GM19463 (cell line): ENCODE measurements around the gene MAPKAPK5.
"Not testable (repeated sequence)": the region's sequence is repeated elsewhere in the genome, so short reads cannot be mapped to it uniquely, and the experiment has no call there.

Experiments used
- ATAC-seq: cut with Tn5 transposase; IDR thresholded peaks from one replicate; pipeline ENCODE4 v1.9.1; 2021; ENCODE audit warnings: mild to moderate bottlenecking, moderate library complexity; ENCODE audit not compliant: unreplicated experiment

MAPKAPK5 gene

GRCh38 chr12:111826992-111827391 lies 15.0 kb upstream of the MAPKAPK5 start:
- ATAC-seq, result no peak

DNA sequence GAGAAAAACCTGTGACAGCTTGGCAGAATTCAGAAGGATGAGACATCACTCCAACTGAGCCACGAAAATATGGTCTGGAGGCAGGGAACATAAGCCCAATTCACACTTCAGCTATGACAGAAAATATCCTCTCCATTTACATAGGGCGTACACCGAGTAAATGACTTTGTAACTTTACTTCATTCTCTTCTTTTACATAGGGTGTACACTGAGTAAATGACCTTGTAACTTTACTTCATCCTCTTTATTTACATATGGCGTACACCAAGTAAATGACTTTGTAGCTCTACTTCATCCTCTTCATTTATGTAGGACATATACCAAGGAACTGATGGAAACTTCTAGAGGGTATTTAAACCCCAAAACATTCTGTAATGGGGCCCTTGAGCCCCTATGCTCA lies 14.1 kb upstream of the MAPKAPK5 start:
- no peak for ATAC-seq

DNA sequence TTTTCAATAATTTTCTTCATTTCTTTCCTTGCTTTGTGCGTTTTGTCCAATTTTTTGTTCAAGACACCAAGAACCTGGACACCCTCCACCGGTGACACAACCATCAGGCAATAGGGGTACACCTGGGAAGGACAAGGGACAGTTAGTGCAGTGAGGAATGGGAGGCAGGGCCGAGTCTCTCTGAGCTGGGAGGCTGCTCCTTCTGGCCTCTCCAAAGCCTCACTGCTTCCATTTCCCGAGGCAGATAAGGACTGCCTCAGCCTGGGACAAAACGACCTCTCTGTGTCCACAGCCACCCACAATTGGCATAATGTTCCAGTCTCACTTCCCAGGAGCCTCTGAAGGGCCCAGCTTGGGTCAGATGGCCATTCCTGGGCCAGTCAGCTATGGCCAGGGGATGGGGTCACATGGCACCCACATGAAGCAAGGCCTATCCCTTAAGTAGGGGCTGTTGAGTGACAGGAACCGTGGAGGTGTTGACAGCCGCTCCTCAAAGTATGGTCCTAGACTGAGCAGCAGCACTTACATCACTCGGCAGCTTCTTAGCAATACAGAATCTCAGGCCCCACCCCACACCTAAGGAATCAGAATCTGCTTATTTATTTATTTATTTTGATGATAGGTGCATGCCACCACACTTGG lies 13.6 kb upstream of the MAPKAPK5 start:
- no peak for ATAC-seq

GRCh38 chr12:111829635-111830034 lies 12.4 kb upstream of the MAPKAPK5 start:
- not testable (repeated sequence) for ATAC-seq

- not testable (repeated sequence) for ATAC-seq
Observed at GRCh38 chr12:111834740-111835386, 7.2 kb upstream of the MAPKAPK5 start.

DNA sequence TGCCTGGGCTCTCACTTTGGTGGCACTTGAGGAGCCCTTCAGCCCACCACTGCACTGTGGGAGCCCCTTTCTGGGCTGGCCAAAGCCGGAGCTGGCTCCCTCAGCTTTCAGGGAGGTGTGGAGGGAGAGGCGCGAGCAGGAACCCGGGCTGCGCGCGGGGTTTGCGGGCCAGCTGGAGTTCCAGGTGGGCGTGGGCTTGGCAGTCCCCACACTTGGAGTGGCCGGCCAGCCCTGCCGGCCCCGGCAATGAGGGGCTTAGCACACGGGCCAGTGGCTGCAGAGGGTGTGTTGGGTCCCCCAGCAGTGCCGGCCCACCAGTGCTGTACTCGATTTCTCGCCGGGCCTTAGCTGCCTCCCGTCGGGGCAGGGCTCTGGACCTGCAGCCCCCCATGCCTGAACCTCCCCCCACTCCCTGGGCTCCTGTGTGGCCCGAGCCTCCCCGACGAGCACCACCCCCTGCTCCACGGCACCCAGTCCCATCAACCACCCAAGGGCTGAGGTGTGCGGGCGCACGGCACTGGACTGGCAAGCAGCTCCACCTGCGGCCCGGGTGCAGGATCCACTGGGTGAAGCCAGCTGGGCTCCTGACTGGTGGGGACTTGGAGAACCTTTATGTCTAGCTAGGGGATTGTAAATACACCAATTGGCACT lies 6.4 kb upstream of the MAPKAPK5 start:
- not testable (repeated sequence) for ATAC-seq

DNA sequence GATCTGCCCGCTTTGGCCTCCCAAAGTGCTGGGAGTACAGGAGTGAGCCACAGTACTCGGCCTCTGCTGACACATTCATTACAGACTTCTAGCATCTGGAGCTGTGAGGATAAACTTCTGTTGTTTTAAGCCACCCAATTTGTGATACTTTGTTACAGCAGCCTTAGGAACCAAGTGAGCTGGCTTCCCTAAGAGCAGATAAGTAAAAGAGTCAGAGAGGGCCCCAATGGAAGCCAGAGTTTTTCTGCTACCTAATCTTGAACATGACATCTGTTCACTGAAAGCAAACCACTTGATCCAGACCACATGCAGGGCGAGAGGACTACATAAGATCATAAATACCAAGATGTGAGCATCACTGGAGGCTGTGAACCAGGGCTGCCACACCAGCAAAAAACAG lies 3.7 kb upstream of the MAPKAPK5 start:
- ATAC-seq, result no peak

DNA sequence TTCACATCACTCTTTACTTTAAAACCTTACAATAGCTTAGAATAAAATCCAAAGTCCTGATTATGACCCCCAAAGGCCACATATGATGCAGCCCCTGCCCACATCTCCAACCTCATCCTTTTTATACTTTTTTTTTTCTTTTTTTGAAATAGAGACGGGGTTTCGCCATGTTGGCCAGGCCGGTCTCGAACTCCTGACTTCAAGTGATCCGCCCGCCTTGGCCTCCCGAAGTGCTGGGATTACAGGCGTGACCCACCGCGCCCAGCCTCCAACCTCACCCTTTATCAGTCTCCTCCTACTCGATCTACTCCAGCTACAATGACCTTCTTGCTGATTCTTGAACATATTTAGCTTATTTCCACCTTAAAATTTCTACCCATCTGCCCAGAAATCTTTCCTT lies 1.2 kb upstream of the MAPKAPK5 start:
- no peak for ATAC-seq

DNA sequence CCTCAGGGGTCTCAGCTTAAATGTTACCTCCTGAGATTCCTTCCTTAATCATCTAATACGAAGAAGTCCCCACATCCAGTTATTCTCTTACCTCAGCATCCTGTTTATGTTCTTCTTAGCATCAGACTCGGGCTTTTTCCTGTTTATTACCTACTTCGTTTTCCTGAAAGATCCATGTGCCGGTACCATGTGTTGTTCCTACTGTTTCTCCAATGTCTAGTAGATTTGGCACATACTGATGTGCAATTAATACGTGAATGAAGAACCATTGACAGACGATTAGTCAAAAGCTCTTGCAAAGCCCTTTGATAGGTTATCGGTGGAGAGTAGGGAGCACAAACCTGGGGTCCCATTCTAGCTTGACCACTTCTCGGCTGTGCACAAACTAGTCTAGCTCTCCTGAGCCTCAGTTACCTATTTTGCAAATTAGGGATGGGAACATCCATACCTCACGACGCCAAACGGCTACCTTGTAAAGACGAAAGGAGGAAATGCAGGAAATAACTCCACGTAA lies 735 bp upstream of the MAPKAPK5 start:
- no peak for ATAC-seq

DNA sequence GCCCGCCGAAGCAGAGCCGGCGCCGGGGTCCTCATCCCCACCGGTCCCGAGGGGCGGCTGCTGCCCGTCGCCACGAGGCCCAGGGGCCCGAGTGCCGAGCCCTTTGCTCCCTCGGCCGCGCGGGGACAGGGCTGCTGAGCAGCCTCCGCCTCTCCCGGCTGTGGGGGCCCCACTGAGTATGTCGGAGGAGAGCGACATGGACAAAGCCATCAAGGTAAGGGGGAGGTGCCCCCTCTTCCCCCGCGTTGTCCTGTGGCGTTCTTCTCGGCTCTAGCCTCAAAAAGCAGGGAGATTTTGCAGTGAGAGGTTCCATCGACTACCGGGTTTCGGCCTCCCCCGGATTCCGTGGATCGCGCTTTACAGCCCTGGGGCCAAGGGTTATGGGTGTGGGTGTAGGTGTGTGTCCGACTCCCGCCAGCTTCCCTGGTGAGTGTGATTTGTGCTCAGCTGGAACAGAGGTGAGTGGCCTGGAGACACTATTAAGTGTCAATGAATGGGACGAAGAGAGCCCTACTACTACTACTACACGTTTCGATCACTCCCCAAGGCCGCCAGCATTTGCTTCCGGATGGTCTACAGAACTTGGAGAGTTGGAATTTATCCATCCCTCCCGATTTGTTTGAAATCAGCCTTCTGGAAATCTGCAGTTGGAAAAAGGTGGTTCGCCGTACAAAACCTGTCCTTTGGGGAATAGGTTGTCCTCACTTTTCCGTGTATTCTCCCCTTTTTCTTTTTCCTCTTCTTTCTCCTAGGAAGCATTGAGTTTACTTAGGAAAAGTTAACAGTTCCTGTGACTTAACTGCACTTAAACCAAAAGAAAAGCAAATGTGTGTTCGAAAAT lies 748 bp downstream of the MAPKAPK5 start:
- ATAC-seq, result peak; percentile 18

GRCh38 chr12:111846016-111846415 lies 4.0 kb downstream of the MAPKAPK5 start:
- ATAC-seq, result no peak

- ATAC-seq, result no peak
Observed at GRCh38 chr12:111850526-111850925, 8.5 kb downstream of the MAPKAPK5 start.

DNA sequence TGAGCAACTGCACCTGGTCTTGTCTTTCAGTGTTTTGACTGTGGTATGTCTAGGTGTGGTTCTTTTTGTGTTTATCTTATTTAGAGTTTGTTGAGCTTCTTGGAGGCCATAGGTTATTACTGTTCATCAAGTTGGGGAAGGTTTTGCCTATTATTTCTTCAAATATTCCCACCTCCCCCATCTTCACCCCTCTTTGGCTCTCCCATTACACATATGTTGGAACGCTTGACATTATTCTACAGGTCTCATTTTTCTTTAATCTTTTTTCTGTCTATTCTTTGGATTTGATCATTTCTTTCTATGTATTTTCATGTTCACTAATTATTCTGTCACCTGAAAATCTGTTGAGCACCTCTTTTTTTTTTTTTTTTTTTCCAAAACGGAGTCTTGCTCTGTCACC lies 16.2 kb downstream of the MAPKAPK5 start:
- ATAC-seq, result no peak

DNA sequence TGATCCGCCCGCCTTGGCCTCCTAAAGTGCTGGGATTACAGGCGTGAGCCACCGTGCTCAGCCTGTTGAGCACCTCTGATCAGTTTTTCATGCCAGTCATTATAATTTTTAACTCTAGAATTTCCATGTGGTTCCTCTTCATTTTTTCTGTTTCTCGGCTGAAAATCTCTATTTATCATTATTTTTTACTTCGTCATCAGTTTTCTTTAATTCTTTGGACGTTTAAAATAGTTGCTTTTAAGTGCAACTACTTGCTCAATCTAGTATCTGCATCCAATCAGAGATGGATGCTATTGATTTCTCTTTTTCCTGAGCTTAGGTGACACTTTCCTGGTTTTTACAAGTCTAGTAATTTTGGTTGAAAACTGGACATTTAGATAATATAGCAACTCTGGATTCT lies 16.8 kb downstream of the MAPKAPK5 start:
- ATAC-seq, result no peak

DNA sequence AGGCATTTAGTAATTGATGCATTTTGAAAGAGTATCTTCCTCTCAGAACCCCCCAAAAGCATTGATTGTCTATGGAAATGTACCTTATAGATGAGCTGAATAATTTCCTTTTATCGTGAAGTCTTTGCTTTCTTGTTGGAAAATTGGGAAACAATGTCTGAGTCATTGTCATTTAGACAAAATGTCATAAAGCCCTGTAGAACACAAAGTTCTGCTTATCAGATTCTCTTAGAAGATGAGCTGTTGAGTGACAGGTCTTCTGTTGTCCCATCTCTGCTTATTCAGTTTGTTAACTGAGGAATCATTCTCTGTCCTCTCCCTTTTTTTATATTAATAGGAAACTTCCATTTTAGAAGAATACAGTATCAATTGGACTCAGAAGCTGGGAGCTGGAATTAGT lies 22.9 kb downstream of the MAPKAPK5 start:
- ATAC-seq, result no peak

DNA sequence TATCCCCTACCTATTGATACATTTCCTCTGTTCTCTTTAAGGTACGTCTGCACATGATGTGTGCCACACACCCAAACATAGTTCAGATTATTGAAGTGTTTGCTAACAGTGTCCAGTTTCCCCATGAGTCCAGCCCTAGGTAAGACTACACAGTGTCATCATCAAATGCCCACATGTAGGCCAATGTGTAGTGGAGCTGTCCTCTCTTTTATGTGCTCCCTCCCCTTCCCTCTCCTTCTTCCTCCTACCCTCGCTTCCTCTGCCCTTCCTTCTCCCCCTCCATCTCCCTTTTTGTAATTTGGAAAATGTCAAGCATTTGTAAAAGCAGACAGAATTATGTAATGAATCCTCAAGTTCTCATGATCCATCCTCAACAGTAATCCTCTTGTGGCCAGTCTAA lies 25.5 kb downstream of the MAPKAPK5 start:
- no peak for ATAC-seq

DNA sequence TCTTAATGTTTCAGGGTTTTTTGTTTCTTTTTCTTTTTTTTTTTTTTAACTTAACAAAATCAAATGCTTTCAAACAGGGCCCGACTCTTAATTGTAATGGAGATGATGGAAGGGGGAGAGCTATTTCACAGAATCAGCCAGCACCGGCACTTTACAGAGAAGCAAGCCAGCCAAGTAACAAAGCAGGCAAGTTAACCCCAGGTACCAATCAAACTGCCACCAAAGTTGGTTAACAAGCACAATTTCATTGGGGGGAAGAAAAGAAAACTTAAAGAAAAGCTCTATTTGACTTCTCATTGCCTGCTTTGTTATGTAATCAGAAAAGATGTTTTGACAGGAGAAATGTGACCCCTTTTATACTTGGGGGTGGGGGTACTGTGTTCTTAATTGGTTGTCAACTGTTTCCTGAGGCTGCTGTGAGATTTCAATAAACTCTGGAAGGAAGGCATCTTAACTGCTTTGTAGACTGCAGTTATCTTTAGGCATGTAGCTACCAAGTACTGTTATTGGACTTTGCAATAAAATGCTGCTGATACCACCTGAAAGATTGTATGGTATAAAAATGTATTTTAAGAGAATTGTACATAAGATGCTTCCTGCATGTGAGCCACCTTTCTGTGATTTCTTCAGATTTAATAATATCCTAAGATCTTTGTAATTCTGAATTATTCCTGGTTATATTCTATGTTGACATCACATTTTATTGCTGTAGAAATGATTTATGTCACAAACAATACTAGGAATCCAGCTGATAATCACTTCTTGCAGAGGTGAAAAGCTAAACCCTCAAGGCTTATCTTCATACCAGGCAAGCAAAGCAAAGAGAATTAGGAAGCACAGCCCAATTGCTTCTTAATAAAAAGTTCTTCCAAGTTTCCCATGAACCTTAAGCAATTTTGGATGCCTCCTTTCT lies 26.9 kb downstream of the MAPKAPK5 start:
- no peak for ATAC-seq

DNA sequence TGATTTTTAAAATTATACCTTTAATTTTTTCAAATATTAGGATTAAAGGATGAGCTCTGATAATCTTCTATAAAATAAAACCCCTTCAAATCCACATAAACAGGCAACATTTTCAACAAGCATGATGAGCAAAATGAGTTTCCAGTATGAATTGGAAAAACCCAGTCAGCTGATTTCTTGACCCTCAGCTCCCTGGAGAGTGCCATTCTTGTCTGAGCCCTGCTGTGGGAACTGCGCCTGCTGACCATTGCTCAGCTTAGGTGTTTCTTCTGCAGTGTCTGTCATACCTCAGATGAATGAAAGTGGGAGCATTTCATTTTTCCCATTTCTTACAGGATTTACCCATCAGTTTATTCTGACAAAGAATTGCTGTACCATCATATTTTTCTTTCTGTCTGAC lies 27.6 kb downstream of the MAPKAPK5 start:
- ATAC-seq, result no peak

DNA sequence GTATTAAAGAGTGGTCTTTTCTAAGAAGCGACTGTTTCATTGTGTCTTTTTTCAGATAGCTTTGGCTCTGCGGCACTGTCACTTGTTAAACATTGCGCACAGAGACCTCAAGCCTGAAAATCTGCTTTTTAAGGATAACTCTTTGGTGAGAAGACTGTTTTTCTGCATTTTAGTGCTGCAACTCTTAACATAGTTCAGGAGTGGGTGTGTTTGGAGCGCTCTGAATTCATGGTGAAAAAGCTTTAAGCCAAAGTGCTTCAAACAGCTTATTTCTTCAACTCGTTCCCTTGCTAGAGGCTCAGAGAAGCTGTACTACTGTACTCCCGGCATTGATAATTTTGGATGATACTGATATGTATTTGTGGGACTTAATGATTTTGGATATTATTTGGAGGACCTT lies 28.2 kb downstream of the MAPKAPK5 start:
- no peak for ATAC-seq

- ATAC-seq, result no peak
Observed at GRCh38 chr12:111870706-111871105, 28.7 kb downstream of the MAPKAPK5 start.
